HEK293T (cell line): ENCODE results near the gene C2CD2.

Experiments
- CTCF ChIA-PET: fragments of 350-600 bp; formaldehyde crosslinking; extraction: SDS; loops from one replicate; lab custom pipeline; 2021; ENCODE audit warnings: antibody characterized with exemption, inconsistent platforms; lab: Yijun Ruan, JAX
- POLR2A ChIA-PET: fragments of 350-600 bp; formaldehyde crosslinking; extraction: SDS; loops from one replicate; lab custom pipeline; 2020; ENCODE audit warnings: antibody characterized with exemption, inconsistent platforms; lab: Yijun Ruan, JAX
- DNase-seq: peaks from one replicate; pipeline ENCODE4 v3.0.0; 2012; ENCODE audit warnings: mixed read lengths; ENCODE audit errors: extremely low spot score
- ARNT ChIP-seq: fragments of 450-650 bp; IDR thresholded peaks from 2 replicates; pipeline ENCODE4 v1.6.1; 2017; ENCODE audit warnings: mild to moderate bottlenecking
- BHLHE40 ChIP-seq: fragments of 450-650 bp; IDR thresholded peaks from 2 replicates; pipeline ENCODE4 v1.6.1; 2016; ENCODE audit warnings: mild to moderate bottlenecking, moderate library complexity, borderline replicate concordance
- CTBP1 ChIP-seq: fragments of 450-650 bp; IDR thresholded peaks from 2 replicates; pipeline ENCODE4 v1.6.1; 2016; ENCODE audit warnings: borderline replicate concordance
- ELF4 ChIP-seq: fragments of 450-650 bp; IDR thresholded peaks from 2 replicates; pipeline ENCODE4 v1.6.1; 2017; ENCODE audit warnings: antibody characterized with exemption
- FOXA1 ChIP-seq: fragments of 450-650 bp; IDR thresholded peaks from 2 replicates; pipeline ENCODE4 v1.6.1; 2016; ENCODE audit warnings: mild to moderate bottlenecking
- FOXK2 ChIP-seq: fragments of 450-650 bp; IDR thresholded peaks from 2 replicates; pipeline ENCODE4 v1.6.1; 2016; ENCODE audit warnings: mild to moderate bottlenecking
- FOXM1 ChIP-seq: fragments of 450-650 bp; IDR thresholded peaks from 2 replicates; pipeline ENCODE4 v1.6.1; 2017; ENCODE audit warnings: mild to moderate bottlenecking, borderline replicate concordance
- HDGF ChIP-seq: fragments of 450-650 bp; IDR thresholded peaks from 2 replicates; pipeline ENCODE4 v1.6.1; 2017; ENCODE audit warnings: antibody characterized with exemption, borderline replicate concordance
- L3MBTL2 ChIP-seq: fragments of 450-650 bp; conservative IDR thresholded peaks from 2 replicates; pipeline ENCODE4 v1.6.1; 2016; ENCODE audit warnings: mild to moderate bottlenecking
- LEF1 ChIP-seq: fragments of 450-650 bp; IDR thresholded peaks from 2 replicates; pipeline ENCODE4 v1.6.1; 2017; ENCODE audit warnings: mild to moderate bottlenecking, borderline replicate concordance
- NFRKB ChIP-seq: fragments of 450-650 bp; IDR thresholded peaks from 2 replicates; pipeline ENCODE4 v1.6.1; 2016; ENCODE audit warnings: mild to moderate bottlenecking, moderate library complexity
- PKNOX1 ChIP-seq: fragments of 450-650 bp; IDR thresholded peaks from 2 replicates; pipeline ENCODE4 v1.6.1; 2016
- SP1 ChIP-seq: fragments of 450-650 bp; IDR thresholded peaks from 2 replicates; pipeline ENCODE4 v1.6.1; 2017
- SUZ12 ChIP-seq: fragments of 450-650 bp; IDR thresholded peaks from 2 replicates; pipeline ENCODE4 v1.6.1; 2016; ENCODE audit warnings: mild to moderate bottlenecking
- TARDBP ChIP-seq: fragments of 450-650 bp; IDR thresholded peaks from 2 replicates; pipeline ENCODE4 v1.6.1; 2016
- ZNF384 ChIP-seq: fragments of 450-650 bp; IDR thresholded peaks from 2 replicates; pipeline ENCODE4 v1.6.1; 2016

The C2CD2 gene

GRCh38 chr21:41972511-41973205 is 18.8 kb upstream of the C2CD2 start:
- no peak for TF ChIP-seq CTBP1
- no peak for TF ChIP-seq HDGF
- no peak for TF ChIP-seq SP1
- no peak for TF ChIP-seq BHLHE40
- no peak for TF ChIP-seq L3MBTL2
- no peak for TF ChIP-seq TARDBP
- TF ChIP-seq FOXA1, result no peak
- TF ChIP-seq ARNT, result no peak
- no peak for TF ChIP-seq FOXM1
- TF ChIP-seq ELF4, result no peak
- no peak for TF ChIP-seq SUZ12
- TF ChIP-seq LEF1, result no peak
- no peak for TF ChIP-seq PKNOX1
- TF ChIP-seq ZNF384, result no peak
- ChIA-PET POLR2A (no interaction called here), CTCF (interaction anchor here (0.7 kb wide), 1 partner anchor 142 kb away, joined by 3 read pairs; no protein-coding TSS in a partner anchor)
- no peak for DNase-seq

- ChIA-PET CTCF (no interaction called here), POLR2A (no interaction called here)
- DNase-seq, result no peak
- TF ChIP-seq TARDBP, result no peak
Observed at GRCh38 chr21:41971891-41972290, 18.1 kb upstream of the C2CD2 start.

- ChIA-PET POLR2A (no interaction called here), CTCF (no interaction called here)
- no peak for DNase-seq
- no peak for TF ChIP-seq ELF4
- no peak for TF ChIP-seq FOXK2
- no peak for TF ChIP-seq ARNT
- no peak for TF ChIP-seq HDGF
- TF ChIP-seq L3MBTL2, result no peak
- TF ChIP-seq NFRKB, result no peak
- TF ChIP-seq ZNF384, result no peak
- no peak for TF ChIP-seq TARDBP
- no peak for TF ChIP-seq PKNOX1
- no peak for TF ChIP-seq SP1
- no peak for TF ChIP-seq BHLHE40
- TF ChIP-seq SUZ12, result no peak
- no peak for TF ChIP-seq LEF1
- TF ChIP-seq CTBP1, result no peak
- no peak for TF ChIP-seq FOXM1
- TF ChIP-seq FOXA1, result no peak
Observed at GRCh38 chr21:41970751-41971653, 17.2 kb upstream of the C2CD2 start.

GRCh38 chr21:41970106-41970391 is 16.2 kb upstream of the C2CD2 start:
- no peak for TF ChIP-seq BHLHE40
- POLR2A ChIA-PET, result no interaction called here
- no peak for DNase-seq
- CTCF ChIA-PET, result interaction anchor here (0.8 kb wide), 1 partner anchor 16 kb away, joined by 3 read pairs; no protein-coding TSS in a partner anchor

- DNase-seq, result no peak
- POLR2A ChIA-PET, result no interaction called here
- CTCF ChIA-PET, result no interaction called here
- TF ChIP-seq ELF4 (no peak), FOXM1 (no peak), L3MBTL2 (no peak), TARDBP (no peak), CTBP1 (no peak), BHLHE40 (no peak), HDGF (no peak), SP1 (no peak), FOXK2 (no peak), SUZ12 (no peak), NFRKB (no peak), FOXA1 (no peak), ARNT (no peak), ZNF384 (no peak)
Observed at GRCh38 chr21:41967708-41968107, 13.9 kb upstream of the C2CD2 start.

- no peak for DNase-seq
- TF ChIP-seq FOXA1 (no peak), SP1 (no peak), FOXK2 (no peak), L3MBTL2 (no peak), SUZ12 (no peak), ZNF384 (no peak), LEF1 (no peak), TARDBP (no peak), ELF4 (no peak), NFRKB (no peak), CTBP1 (no peak), BHLHE40 (no peak), ARNT (no peak), FOXM1 (no peak), PKNOX1 (no peak), HDGF (no peak)
- ChIA-PET POLR2A (no interaction called here), CTCF (no interaction called here)
Observed at GRCh38 chr21:41966872-41967621, 13.2 kb upstream of the C2CD2 start.
